Lower lobe of right lung (tissue), 2 donors: ENCODE data around the gene GMCL1. TPM values are rescaled to one million over a fixed set of nuclear protein-coding genes. Genes with fewer than 3 reads are reported as not detected.

Experiments used
- ATAC-seq, 2 donors: fragments of 200-7000 bp; cut with Tn5 transposase; one replicate each; pipeline ENCODE4 v1.9.1; 2020 to 2022; ENCODE audit warnings: mild to moderate bottlenecking in 2 of 2, moderate library complexity in 2 of 2
- DNase-seq: peaks from one replicate; pipeline ENCODE4 v3.0.0-alpha.2; 2020
- H3K27ac ChIP-seq: fragments of 200-600 bp; one replicate; pipeline ENCODE4 v1.8.0; 2022
- H3K27me3 ChIP-seq: fragments of 200-600 bp; one replicate; pipeline ENCODE4 v1.8.0; 2022; ENCODE audit warnings: low read depth
- H3K36me3 ChIP-seq: fragments of 200-600 bp; one replicate; pipeline ENCODE4 v1.8.0; 2022; ENCODE audit warnings: mild to moderate bottlenecking
- H3K4me1 ChIP-seq: fragments of 200-600 bp; one replicate; pipeline ENCODE4 v1.8.0; 2022
- H3K4me3 ChIP-seq: fragments of 200-600 bp; one replicate; pipeline ENCODE4 v1.8.0; 2022; ENCODE audit warnings: mild to moderate bottlenecking
- H3K9me3 ChIP-seq: fragments of 200-600 bp; one replicate; pipeline ENCODE4 v1.8.0; 2022
- CTCF ChIP-seq: fragments of 200-600 bp; IDR thresholded peaks from one replicate; pipeline ENCODE4 v1.8.0; 2022; ENCODE audit warnings: antibody characterized with exemption, mild to moderate bottlenecking
- intact Hi-C: fragments of 100-400 bp; cut with DNase I; formaldehyde crosslinking; loops from one replicate; pipeline ENCODE4 v1.11.0; 2022
- total RNA-seq: library from RNA; stranded (reverse); fragmentation: NEBNext Ultra II Directional; extraction: Animal tissue kit (Norgen Biotek cat#: 25700); gene quantifications from one replicate; pipeline ENCODE4 v1.2.1, GENCODE V29; 2021
- donor health status: DM: no; HTN: yes; CAD: no; lungs with severe emphysema.

Gene GMCL1
- total RNA-seq, 1 donor from 2014 or later = 13.3 TPM

- intact Hi-C loops = no loop called here
- H3K27me3 ChIP-seq = no peaks in the 10 kb centered on the region
- no peaks in the 10 kb centered on the region for H3K4me1 ChIP-seq
- ATAC-seq (no peak), DNase-seq (no peak)
- peaks cover 95% of the 10 kb centered on the region for H3K36me3 ChIP-seq
- no peak overlapping the region for H3K4me3 ChIP-seq
- no peaks in the 10 kb centered on the region for H3K9me3 ChIP-seq
- no peak overlapping the region for H3K27ac ChIP-seq
- TF ChIP-seq CTCF = no peak
These were observed 18.4 kb upstream of the GMCL1 start for GRCh38 chr2:69811018-69811417.

- no peak overlapping the region for H3K4me3 ChIP-seq
- ATAC-seq (no peak), DNase-seq (no peak)
- peaks cover 91% of the 10 kb centered on the region for H3K36me3 ChIP-seq
- intact Hi-C loops = no loop called here
- no peaks in the 10 kb centered on the region for H3K27me3 ChIP-seq
- no peak overlapping the region for H3K27ac ChIP-seq
- H3K4me1 ChIP-seq = peaks cover 2% of the 10 kb centered on the region
- no peak for TF ChIP-seq CTCF
- H3K9me3 ChIP-seq = no peaks in the 10 kb centered on the region
These were observed 17.9 kb upstream of the GMCL1 start for GRCh38 chr2:69811591-69811990.

DNA sequence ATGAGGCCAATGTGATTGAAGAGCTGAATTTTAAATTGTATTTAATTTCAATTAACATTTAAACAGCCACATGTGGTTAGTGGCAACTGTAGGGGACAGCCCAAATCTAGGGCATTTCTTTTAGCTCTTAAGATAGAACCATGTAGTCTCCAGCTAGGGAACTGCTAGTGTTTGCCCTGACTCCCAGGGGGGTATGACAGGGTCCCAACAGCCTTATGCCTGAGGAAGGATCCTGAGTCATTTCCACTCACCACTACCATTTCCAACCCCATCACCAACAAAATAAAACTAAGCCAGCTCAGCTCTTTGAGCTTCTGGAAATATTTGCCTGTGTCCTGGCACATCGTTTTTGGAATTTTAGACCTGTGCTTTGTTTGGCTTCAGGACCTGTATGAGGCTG lies 13.7 kb upstream of the GMCL1 start:
- H3K9me3 ChIP-seq = no peaks in the 10 kb centered on the region
- no peak for ATAC-seq
- H3K4me1 ChIP-seq = peaks cover 4% of the 10 kb centered on the region
- DNase-seq = no peak
- no peaks in the 10 kb centered on the region for H3K27me3 ChIP-seq
- H3K27ac ChIP-seq = peak overlapping the region; percentile 21
- no peak overlapping the region for H3K4me3 ChIP-seq
- intact Hi-C loops = no loop called here
- H3K36me3 ChIP-seq = peaks cover 73% of the 10 kb centered on the region
- no peak for TF ChIP-seq CTCF

GRCh38 chr2:69816923-69817542 lies 12.4 kb upstream of the GMCL1 start:
- TF ChIP-seq CTCF = peak; percentile 93
- no peak for DNase-seq
- Histone ChIP-seq H3K27ac (no peak overlapping the region), H3K36me3 (peaks cover 73% of the 10 kb centered on the region), H3K27me3 (no peaks in the 10 kb centered on the region), H3K4me1 (peaks cover 4% of the 10 kb centered on the region), H3K9me3 (no peaks in the 10 kb centered on the region), H3K4me3 (no peak overlapping the region)
- intact Hi-C loops = no loop called here
- peak; percentile 74 to 84 for ATAC-seq

DNA sequence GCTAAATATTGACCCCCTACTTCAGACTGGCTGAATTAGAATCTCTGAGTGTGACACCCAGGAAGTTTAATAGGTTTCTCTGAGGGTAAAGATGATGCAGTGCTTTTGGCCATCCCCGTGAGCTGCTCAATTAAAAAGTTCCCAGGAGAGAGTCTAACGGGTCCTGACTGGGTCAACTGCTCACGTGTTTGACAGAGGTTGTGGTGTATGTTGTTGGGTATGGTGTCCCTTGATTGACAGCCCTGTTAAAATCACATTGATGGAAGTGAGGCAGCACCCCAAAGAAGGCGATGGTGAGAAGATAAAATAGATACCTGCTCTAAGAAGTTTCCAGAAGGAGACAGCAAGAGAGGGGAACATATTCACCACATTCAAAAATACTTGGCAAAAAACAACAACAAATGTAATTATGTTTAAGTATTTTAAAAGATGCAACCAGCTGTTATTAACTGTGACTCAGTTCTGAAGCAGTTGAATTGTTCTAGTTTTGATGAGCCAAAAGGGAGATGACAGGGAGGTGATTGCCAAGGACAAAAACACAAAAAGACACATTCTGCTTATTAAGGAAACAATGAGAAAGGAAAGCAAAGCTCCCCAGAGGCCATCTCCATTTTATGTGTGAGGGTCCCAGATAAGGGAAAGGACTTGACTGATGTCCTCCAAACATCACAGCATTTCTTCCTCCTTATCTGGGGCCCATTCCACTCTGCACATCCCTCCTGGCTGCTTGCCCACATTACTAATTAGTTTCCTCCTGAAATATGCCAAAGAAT lies 11.5 kb upstream of the GMCL1 start:
- Histone ChIP-seq H3K4me1 (peaks cover 4% of the 10 kb centered on the region), H3K27me3 (no peaks in the 10 kb centered on the region), H3K27ac (no peak overlapping the region), H3K9me3 (no peaks in the 10 kb centered on the region), H3K4me3 (no peak overlapping the region), H3K36me3 (peaks cover 69% of the 10 kb centered on the region)
- TF ChIP-seq CTCF = no peak
- no peak for ATAC-seq
- intact Hi-C loops = no loop called here
- no peak for DNase-seq
